GM12874 (cell line): ENCODE data around the gene POMT1.

ENCODE experiments used
- CTCF ChIP-seq: IDR thresholded peaks from 2 replicates; pipeline ENCODE4 v1.5.1; 2011; ENCODE audit warnings: low read depth, mild to moderate bottlenecking, control low read depth, low read length, moderate library complexity; ENCODE audit not compliant: insufficient read depth

POMT1 gene

GRCh38 chr9:131492070-131492469 is 10.6 kb upstream of the POMT1 start:
- TF ChIP-seq CTCF = no peak

- TF ChIP-seq CTCF = no peak
Observed at GRCh38 chr9:131494296-131494870, 8.3 kb upstream of the POMT1 start.

GRCh38 chr9:131495785-131496184 is 6.9 kb upstream of the POMT1 start:
- no peak for TF ChIP-seq CTCF

- no peak for TF ChIP-seq CTCF
Observed at GRCh38 chr9:131496844-131497405, 5.8 kb upstream of the POMT1 start.

GRCh38 chr9:131499254-131499767 is 3.4 kb upstream of the POMT1 start:
- TF ChIP-seq CTCF = no peak

- TF ChIP-seq CTCF = no peak
Observed at GRCh38 chr9:131500377-131500776, 2.3 kb upstream of the POMT1 start.

- no peak for TF ChIP-seq CTCF
Observed at GRCh38 chr9:131500939-131501541, 1.7 kb upstream of the POMT1 start.
